MCF 10A (cell line): ENCODE measurements around the gene MRPS25. TPM values are rescaled to one million over a fixed set of nuclear protein-coding genes. Genes with fewer than 3 reads are reported as not detected.

ENCODE experiments used
- BruUV-seq: library from RNA; stranded (reverse); fragments of 400-500 nt; replicated peaks from 2 replicates; lab custom pipeline; 2021; lab: Mats Ljungman, UMichigan
- CTCF ChIA-PET: fragments of 300-600 bp; sonication (Branson Sonifier 250); formaldehyde crosslinking; extraction: SDS; loops from one replicate; lab custom pipeline; 2021; ENCODE audit warnings: antibody characterized with exemption, inconsistent platforms; lab: Yijun Ruan, JAX
- POLR2A ChIA-PET: fragments of 300-600, 350-650 bp; sonication (Branson Sonifier 250); formaldehyde crosslinking; extraction: SDS; loops from one replicate; lab custom pipeline; 2020; ENCODE audit warnings: antibody characterized with exemption, inconsistent platforms; lab: Yijun Ruan, JAX
- DNase-seq: peaks from one replicate; pipeline ENCODE4 v3.0.0-alpha.2; 2018; ENCODE audit not compliant: unreplicated experiment
- H3K27ac Mint-ChIP-seq: one replicate; pipeline ENCODE4 v1.8.0; 2022; ENCODE audit warnings: mild to moderate bottlenecking, low read depth, mixed read lengths; ENCODE audit not compliant: unreplicated experiment
- H3K27me3 Mint-ChIP-seq: one replicate; pipeline ENCODE4 v1.8.0; 2022; ENCODE audit warnings: mixed read lengths; ENCODE audit not compliant: insufficient read depth, unreplicated experiment
- H3K36me3 Mint-ChIP-seq: one replicate; pipeline ENCODE4 v1.8.0; 2022; ENCODE audit warnings: mild to moderate bottlenecking, moderate library complexity, mixed read lengths; ENCODE audit not compliant: insufficient read depth, unreplicated experiment
- H3K4me1 Mint-ChIP-seq: one replicate; pipeline ENCODE4 v1.8.0; 2022; ENCODE audit warnings: mixed read lengths; ENCODE audit not compliant: insufficient read depth, unreplicated experiment
- H3K4me3 Mint-ChIP-seq: one replicate; pipeline ENCODE4 v1.8.0; 2022; ENCODE audit warnings: mild to moderate bottlenecking, moderate library complexity, mixed read lengths; ENCODE audit not compliant: unreplicated experiment
- H3K9me3 Mint-ChIP-seq: one replicate; pipeline ENCODE4 v1.8.0; 2022; ENCODE audit warnings: mixed read lengths; ENCODE audit not compliant: unreplicated experiment
- intact Hi-C: fragments of 100-400 bp; cut with micrococcal nuclease; formaldehyde crosslinking; loops from 2 replicates; pipeline ENCODE4 v1.14.1; 2022
- total RNA-seq: library from RNA; stranded (reverse); gene quantifications from 2 replicates; pipeline ENCODE4 v1.2.3, GENCODE V29; 2022
- TF ChIP-seq, protein P1 (sequence below): fragments of 200-600 bp; IDR thresholded peaks from one replicate; pipeline ENCODE4 v1.8.0; 2022; ENCODE audit warnings: antibody characterized with exemption, mild to moderate bottlenecking; ENCODE audit not compliant: unreplicated experiment

The MRPS25 gene
- total RNA-seq, 1 experiment from 2014 or later: 87.2 TPM

- no peak overlapping the region for H3K27ac Mint-ChIP-seq
- H3K4me1 Mint-ChIP-seq: peaks cover 6% of the 10 kb centered on the region
- DNase-seq: no peak
- CTCF ChIA-PET: interaction anchor here (1.1 to 2.5 kb wide), 2 partner anchors 51 to 130 kb away, joined by 3 to 12 read pairs; no protein-coding TSS in a partner anchor
- no peak overlapping the region for H3K4me3 Mint-ChIP-seq
- TF ChIP-seq, protein P1, sequence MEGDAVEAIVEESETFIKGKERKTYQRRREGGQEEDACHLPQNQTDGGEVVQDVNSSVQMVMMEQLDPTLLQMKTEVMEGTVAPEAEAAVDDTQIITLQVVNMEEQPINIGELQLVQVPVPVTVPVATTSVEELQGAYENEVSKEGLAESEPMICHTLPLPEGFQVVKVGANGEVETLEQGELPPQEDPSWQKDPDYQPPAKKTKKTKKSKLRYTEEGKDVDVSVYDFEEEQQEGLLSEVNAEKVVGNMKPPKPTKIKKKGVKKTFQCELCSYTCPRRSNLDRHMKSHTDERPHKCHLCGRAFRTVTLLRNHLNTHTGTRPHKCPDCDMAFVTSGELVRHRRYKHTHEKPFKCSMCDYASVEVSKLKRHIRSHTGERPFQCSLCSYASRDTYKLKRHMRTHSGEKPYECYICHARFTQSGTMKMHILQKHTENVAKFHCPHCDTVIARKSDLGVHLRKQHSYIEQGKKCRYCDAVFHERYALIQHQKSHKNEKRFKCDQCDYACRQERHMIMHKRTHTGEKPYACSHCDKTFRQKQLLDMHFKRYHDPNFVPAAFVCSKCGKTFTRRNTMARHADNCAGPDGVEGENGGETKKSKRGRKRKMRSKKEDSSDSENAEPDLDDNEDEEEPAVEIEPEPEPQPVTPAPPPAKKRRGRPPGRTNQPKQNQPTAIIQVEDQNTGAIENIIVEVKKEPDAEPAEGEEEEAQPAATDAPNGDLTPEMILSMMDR: no peak
- intact Hi-C loops: no loop called here
- no peaks in the 10 kb centered on the region for H3K9me3 Mint-ChIP-seq
- no TSS peak for BruUV-seq
- no peaks in the 10 kb centered on the region for H3K27me3 Mint-ChIP-seq
- H3K36me3 Mint-ChIP-seq: peaks cover 62% of the 10 kb centered on the region
- POLR2A ChIA-PET: no interaction called here
Observed at GRCh38 chr3:15056676-15057404, 8.3 kb downstream of the MRPS25 start.

DNA sequence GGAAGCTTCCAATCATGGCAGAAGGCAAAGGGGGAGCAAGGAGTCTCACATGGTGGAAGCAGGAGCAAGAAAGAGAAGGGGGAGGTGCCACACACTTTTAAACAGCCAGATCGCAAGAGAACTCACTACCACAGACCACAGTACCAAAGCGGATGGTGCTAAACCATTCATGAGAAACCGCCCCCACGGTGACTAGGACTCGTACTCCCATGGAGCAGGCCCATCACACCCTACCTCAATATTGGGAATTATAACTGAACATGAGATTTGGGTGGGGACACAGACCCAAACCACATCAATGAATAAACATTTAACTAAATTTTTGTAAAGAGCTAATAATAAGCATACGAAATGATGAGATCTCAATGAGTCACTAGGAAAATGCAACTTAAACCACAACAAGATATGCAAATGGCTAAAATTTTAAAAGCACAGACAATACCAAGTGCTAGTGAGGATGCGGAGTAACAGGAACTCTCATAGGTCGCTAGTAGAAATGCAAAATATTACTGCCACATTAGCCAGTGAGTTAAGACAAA lies 10.0 kb downstream of the MRPS25 start:
- intact Hi-C loops: no loop called here
- no TSS peak for BruUV-seq
- peaks cover 76% of the 10 kb centered on the region for H3K36me3 Mint-ChIP-seq

GRCh38 chr3:15053541-15053940 lies 11.6 kb downstream of the MRPS25 start:
- no peak overlapping the region for H3K27ac Mint-ChIP-seq
- H3K4me1 Mint-ChIP-seq: peaks cover 6% of the 10 kb centered on the region
- no peak for DNase-seq
- peaks cover 76% of the 10 kb centered on the region for H3K36me3 Mint-ChIP-seq
- no peaks in the 10 kb centered on the region for H3K9me3 Mint-ChIP-seq
- intact Hi-C loops: no loop called here
- CTCF ChIA-PET: interaction anchor here (0.6 kb wide), 1 partner anchor 479 kb away, joined by 3 read pairs; no protein-coding TSS in a partner anchor
- POLR2A ChIA-PET: no interaction called here
- TF ChIP-seq, protein P1: no peak
- BruUV-seq: no TSS peak
- no peak overlapping the region for H3K4me3 Mint-ChIP-seq
- H3K27me3 Mint-ChIP-seq: no peaks in the 10 kb centered on the region

More for the DNA sequence above, 10.0 kb downstream of the MRPS25 start:
- peaks cover 6% of the 10 kb centered on the region for H3K4me1 Mint-ChIP-seq
- TF ChIP-seq, protein P1: no peak
- H3K27me3 Mint-ChIP-seq: no peaks in the 10 kb centered on the region
- no peak for DNase-seq
- H3K9me3 Mint-ChIP-seq: no peaks in the 10 kb centered on the region
- ChIA-PET POLR2A (interaction anchor here (0.9 kb wide), 1 partner anchor 9 kb away, joined by 3 read pairs; no protein-coding TSS in a partner anchor), CTCF (interaction anchor here (0.6 kb wide), 1 partner anchor 1168 kb away, joined by 4 read pairs; no protein-coding TSS in a partner anchor)
- H3K27ac Mint-ChIP-seq: no peak overlapping the region
- H3K4me3 Mint-ChIP-seq: no peak overlapping the region
